GM10248 (cell line): Measurements from ENCODE around the gene PRKCZ.

Experiments used
- CTCF ChIA-PET: fragments of 300-600 bp; sonication (Branson Sonifier 250); formaldehyde crosslinking; extraction: SDS; loops from one replicate; lab custom pipeline; 2021; ENCODE audit warnings: antibody characterized with exemption; lab: Yijun Ruan, JAX
- POLR2A ChIA-PET: fragments of 350-650 bp; sonication (Branson Sonifier 250); formaldehyde crosslinking; extraction: SDS; loops from one replicate; lab custom pipeline; 2020; ENCODE audit warnings: antibody characterized with exemption; lab: Yijun Ruan, JAX
- DNase-seq: peaks from one replicate; pipeline ENCODE4 v3.0.0; 2012; ENCODE audit errors: extremely low spot score
- CTCF ChIP-seq: IDR thresholded peaks from 2 replicates; pipeline ENCODE4 v1.5.1; 2012; ENCODE audit warnings: mild to moderate bottlenecking, low read depth; ENCODE audit errors: extremely low read depth, missing control alignments, control extremely low read depth

The PRKCZ gene

GRCh38 chr1:2098839-2099785 lies 48.9 kb downstream of the PRKCZ start:
- no peak for TF ChIP-seq CTCF
- DNase-seq = no peak
- POLR2A ChIA-PET = no interaction called here
- CTCF ChIA-PET = no interaction called here

- ChIA-PET POLR2A (no interaction called here), CTCF (no interaction called here)
- no peak for DNase-seq
- TF ChIP-seq CTCF = no peak
Measured at GRCh38 chr1:2099886-2100779, 49.9 kb downstream of the PRKCZ start.

- CTCF ChIA-PET = no interaction called here
- DNase-seq = no peak
- POLR2A ChIA-PET = no interaction called here
- no peak for TF ChIP-seq CTCF
Measured at GRCh38 chr1:2100780-2101108, 50.5 kb downstream of the PRKCZ start.

- DNase-seq = no peak
- TF ChIP-seq CTCF = no peak
- CTCF ChIA-PET = no interaction called here
- POLR2A ChIA-PET = no interaction called here
Measured at GRCh38 chr1:2101531-2101930, 51.3 kb downstream of the PRKCZ start.

- no peak for DNase-seq
- ChIA-PET POLR2A (no interaction called here), CTCF (no interaction called here)
- TF ChIP-seq CTCF = no peak
Measured at GRCh38 chr1:2101946-2102345, 51.7 kb downstream of the PRKCZ start.

GRCh38 chr1:2102753-2103152 lies 52.5 kb downstream of the PRKCZ start:
- TF ChIP-seq CTCF = no peak
- no peak for DNase-seq
- ChIA-PET POLR2A (no interaction called here), CTCF (no interaction called here)
